Activated CD8-positive, alpha-beta memory T cell treated with anti-CD3 and anti-CD28 coated beads, Interleukin-2, amount 10 ng/mL, durations not matched to agents 7 days and 5 days (primary cell): Measurements from ENCODE around the gene KLK3. TPM values are rescaled to one million over a fixed set of nuclear protein-coding genes. Genes with fewer than 3 reads are reported as not detected.
"Not testable (repeated sequence)": the region's sequence is repeated elsewhere in the genome, so short reads cannot be mapped to it uniquely, and the experiment has no call there.

Experiments
- ATAC-seq: fragments of 150-1000 bp; cut with Tn5 transposase; one replicate; pipeline ENCODE4 v1.10.0; 2021; ENCODE audit warnings: moderate library complexity
- CTCF ChIA-PET: fragments of 350-600 bp; sonication (Branson Sonifier 250); formaldehyde crosslinking; loops from one replicate; lab custom pipeline; 2021; ENCODE audit warnings: antibody characterized with exemption; lab: Charles Lee
- DNase-seq: peaks from one replicate; pipeline ENCODE4 v3.0.0-alpha.2; 2020
- H3K27ac Mint-ChIP-seq: one replicate; pipeline ENCODE4 v1.8.0; 2021; ENCODE audit warnings: mild to moderate bottlenecking, mixed read lengths
- H3K27me3 Mint-ChIP-seq: one replicate; pipeline ENCODE4 v1.8.0; 2021; ENCODE audit warnings: mixed read lengths
- H3K36me3 Mint-ChIP-seq: one replicate; pipeline ENCODE4 v1.8.0; 2021; ENCODE audit warnings: mild to moderate bottlenecking, mixed read lengths
- H3K4me1 Mint-ChIP-seq: one replicate; pipeline ENCODE4 v1.8.0; 2021; ENCODE audit warnings: mixed read lengths
- H3K4me3 Mint-ChIP-seq: one replicate; pipeline ENCODE4 v1.8.0; 2021; ENCODE audit warnings: mild to moderate bottlenecking, moderate library complexity, mixed read lengths
- H3K9me3 Mint-ChIP-seq: one replicate; pipeline ENCODE4 v1.8.0; 2022; ENCODE audit warnings: low read depth, mixed read lengths
- total RNA-seq, 2 experiments: library from RNA; stranded (reverse); gene quantifications; one replicate each; pipeline ENCODE4 v1.2.3, GENCODE V29; 2021

Gene KLK3
- total RNA-seq, 2 experiments from 2014 or later: not detected

DNA sequence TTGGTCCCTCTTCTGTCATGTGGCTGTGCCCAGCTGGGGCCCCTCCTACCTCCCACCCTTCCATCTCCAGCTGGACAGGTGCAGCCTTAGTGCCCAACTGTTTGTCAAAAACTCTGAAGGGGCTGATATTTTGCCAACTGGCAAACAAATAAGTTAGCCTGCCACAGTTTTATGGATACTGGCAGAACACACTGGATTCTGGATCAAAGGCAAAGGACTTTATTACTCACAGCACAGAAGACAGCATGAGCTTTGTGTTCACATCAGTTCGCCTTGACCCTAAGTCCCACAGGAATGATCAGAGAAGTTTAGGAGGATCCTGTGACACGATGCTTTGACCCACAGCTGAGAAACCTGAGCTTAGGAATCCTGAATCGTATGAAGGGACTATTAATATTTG lies 34.9 kb downstream of the KLK3 start:
- H3K27ac Mint-ChIP-seq: no peak overlapping the region
- H3K9me3 Mint-ChIP-seq: no peaks in the 10 kb centered on the region
- CTCF ChIA-PET: no interaction called here
- H3K4me1 Mint-ChIP-seq: no peaks in the 10 kb centered on the region
- H3K36me3 Mint-ChIP-seq: no peaks in the 10 kb centered on the region
- ATAC-seq (no peak), DNase-seq (no peak)
- peaks cover 24% of the 10 kb centered on the region for H3K27me3 Mint-ChIP-seq
- no peak overlapping the region for H3K4me3 Mint-ChIP-seq

DNA sequence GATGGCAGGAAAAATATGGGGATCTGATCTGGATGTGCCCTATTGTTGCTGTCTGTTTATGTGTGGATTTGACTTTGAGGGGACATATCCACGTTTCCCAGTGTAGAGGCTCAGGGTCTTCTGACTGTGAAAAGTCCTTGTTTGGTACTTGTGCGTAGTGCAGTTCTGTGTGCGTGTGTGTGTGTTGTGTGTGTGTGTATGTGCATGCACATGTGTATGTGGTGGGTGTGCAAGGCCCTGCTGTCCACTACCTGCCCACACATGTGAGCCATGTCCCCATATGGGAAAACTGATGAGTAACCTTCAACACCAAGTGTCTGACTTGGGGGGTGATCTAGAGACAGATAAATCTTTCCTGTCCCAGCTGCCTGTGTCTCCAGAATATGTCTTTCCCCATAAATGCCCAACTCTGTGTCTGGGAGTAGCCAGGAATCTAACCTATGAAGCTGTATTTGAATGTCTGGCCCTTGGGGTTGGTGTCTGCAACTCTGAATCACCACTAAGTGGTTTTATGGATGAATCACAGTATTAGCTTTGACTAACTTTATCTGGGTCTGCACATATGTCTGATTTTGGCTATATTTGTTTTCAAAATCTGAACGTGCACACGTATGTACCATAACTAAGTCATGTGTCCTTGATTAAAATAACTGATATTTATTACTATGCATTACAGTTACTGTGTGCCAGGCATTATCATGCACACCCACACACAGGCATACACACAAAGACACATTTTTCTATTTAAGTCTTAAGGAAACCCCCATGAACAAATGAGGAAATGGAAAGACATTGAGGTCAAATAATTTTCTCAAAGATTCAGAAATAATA lies 35.9 kb downstream of the KLK3 start:
- H3K27ac Mint-ChIP-seq: no peak overlapping the region
- CTCF ChIA-PET: interaction anchor here (1.0 kb wide), 1 partner anchor 31 kb away, joined by 3 read pairs; no protein-coding TSS in a partner anchor
- no peaks in the 10 kb centered on the region for H3K36me3 Mint-ChIP-seq
- no peak overlapping the region for H3K4me3 Mint-ChIP-seq
- ATAC-seq (no peak), DNase-seq (no peak)
- peaks cover 2% of the 10 kb centered on the region for H3K9me3 Mint-ChIP-seq
- H3K27me3 Mint-ChIP-seq: peaks cover 21% of the 10 kb centered on the region
- H3K4me1 Mint-ChIP-seq: no peaks in the 10 kb centered on the region

DNA sequence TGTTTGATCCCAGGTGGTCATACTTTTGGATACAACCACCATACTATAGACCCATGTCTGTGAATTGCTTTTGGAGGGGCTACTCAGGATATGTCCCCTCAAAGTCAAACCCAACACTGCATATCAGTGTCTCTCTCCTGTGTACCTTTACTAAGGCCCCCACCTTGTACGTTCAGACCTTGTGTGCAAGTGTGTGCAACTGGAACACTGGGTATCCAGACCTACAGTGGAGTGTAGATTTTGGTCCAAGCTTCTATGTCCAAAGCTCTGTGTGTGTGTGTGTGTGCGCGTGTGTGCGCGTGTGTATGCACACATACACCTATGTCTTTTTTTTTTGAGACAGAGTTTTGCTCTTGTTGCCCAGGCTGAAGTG lies 36.5 kb downstream of the KLK3 start:
- Mint-ChIP-seq H3K4me3 (no peak overlapping the region), H3K27me3 (peaks cover 16% of the 10 kb centered on the region), H3K9me3 (peaks cover 2% of the 10 kb centered on the region), H3K4me1 (no peaks in the 10 kb centered on the region), H3K27ac (no peak overlapping the region), H3K36me3 (no peaks in the 10 kb centered on the region)
- DNase-seq: no peak
- CTCF ChIA-PET: interaction anchor here (1.0 kb wide), 1 partner anchor 31 kb away, joined by 3 read pairs; no protein-coding TSS in a partner anchor
- no peak for ATAC-seq

DNA sequence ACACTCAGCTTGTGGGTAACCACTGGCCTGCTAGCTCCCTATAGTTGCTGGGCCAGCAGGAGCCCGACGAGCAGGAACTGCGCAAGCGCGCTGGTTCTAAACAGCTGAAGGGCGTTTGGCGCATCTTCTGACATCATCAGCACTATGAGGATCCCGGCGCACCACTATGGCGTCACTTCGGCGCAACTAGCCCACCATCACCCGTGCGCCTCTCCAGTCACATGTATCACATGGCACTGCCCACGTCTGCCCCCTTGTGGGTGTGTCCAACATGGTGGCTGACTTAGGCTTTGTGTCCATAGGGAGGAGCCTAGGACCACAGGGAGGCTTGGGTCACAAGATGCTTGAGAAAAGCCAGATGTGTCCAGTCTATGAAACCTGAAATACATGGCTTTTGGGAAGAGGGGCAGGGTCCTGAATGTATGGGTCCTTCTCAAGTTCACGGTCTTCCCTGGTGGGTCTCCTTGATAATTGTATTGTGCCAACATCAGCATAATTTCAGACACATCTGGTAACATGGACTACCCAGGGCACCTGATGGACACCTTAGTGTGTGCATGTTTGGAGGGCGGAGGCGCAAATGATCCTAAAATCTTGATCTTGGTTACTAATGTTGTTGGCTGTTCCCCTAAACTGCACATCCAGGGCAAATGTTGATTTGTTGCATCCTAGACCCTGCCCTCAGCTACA lies 38.5 kb downstream of the KLK3 start:
- CTCF ChIA-PET: no interaction called here
- Mint-ChIP-seq H3K27ac (no peak overlapping the region), H3K36me3 (no peaks in the 10 kb centered on the region), H3K27me3 (peaks cover 12% of the 10 kb centered on the region), H3K9me3 (peaks cover 2% of the 10 kb centered on the region), H3K4me3 (no peak overlapping the region), H3K4me1 (peaks cover 5% of the 10 kb centered on the region)
- ATAC-seq (no peak), DNase-seq (no peak)

DNA sequence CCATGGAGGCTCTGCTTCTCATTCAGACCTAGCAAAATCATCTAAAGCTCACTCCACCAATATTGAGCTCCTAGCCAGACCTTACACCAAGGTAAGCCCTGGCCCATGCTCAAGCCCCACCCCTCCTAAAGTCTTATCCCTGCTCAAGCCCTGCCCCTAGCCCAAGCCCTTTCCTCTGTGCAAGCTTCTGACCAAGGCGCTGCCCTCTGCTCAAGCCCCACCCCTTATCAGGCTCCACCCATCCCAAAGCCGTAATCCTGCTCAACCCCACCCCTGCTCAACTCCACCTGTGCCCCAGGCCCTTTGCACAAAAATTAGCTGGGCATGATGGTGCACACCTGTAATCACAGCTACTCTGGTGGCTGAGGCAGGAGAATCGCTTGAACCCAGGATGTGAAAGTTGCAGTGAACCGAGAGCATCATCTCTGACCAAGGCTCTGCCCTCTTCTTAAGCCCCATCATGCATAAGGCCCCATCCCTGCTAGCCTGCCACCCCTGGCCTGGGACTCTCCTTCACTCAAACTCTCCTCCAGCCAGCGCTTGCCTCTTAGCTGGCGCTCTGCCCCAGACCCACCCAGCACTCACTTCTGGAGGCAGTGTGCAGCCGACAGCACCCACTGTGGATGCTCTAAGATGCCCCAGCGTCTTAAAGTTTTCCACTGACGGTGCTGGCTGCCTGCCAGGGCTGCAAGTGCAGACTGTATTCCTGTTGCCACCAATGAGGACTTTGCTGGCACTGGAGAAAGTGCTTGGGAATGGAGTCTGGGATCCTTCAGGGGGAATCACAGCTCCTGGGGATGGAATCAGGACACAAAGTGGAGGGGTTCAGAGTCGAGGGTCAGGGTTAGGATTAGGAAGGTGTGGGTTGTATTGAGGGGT lies 40.0 kb downstream of the KLK3 start:
- ATAC-seq (no peak), DNase-seq (no peak)
- peaks cover 10% of the 10 kb centered on the region for H3K27me3 Mint-ChIP-seq
- H3K9me3 Mint-ChIP-seq: peaks cover 2% of the 10 kb centered on the region
- CTCF ChIA-PET: interaction anchor here (1.1 kb wide), 1 partner anchor 28 kb away, joined by 3 read pairs; no protein-coding TSS in a partner anchor
- no peak overlapping the region for H3K4me3 Mint-ChIP-seq
- no peaks in the 10 kb centered on the region for H3K36me3 Mint-ChIP-seq
- no peak overlapping the region for H3K27ac Mint-ChIP-seq
- peaks cover 5% of the 10 kb centered on the region for H3K4me1 Mint-ChIP-seq

DNA sequence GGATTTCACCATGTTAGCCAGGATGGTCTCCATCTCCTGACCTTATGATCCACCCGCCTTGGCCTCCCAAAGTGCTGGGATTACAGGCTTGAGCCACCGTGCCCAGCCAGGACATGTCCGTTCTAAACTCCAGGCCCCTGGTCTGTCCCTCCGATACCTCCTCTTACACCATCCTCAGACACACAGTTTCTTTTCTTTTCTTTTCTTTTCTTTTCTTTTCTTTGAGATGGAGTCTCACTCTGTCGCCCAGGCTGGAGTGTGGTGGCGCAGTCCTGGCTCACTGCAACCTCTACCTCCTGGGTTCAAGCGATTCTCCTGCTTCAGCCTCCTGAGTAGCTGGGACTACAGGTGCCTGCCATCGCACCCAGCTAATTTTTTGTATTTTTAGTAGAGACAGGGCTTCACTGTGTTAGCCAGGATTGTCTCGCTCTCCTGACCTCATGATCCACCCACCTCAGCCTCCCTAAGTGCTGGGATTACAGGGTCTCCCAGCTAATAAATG lies 41.4 kb downstream of the KLK3 start:
- H3K9me3 Mint-ChIP-seq, CTCF ChIA-PET, H3K4me3 Mint-ChIP-seq, H3K4me1 Mint-ChIP-seq, ATAC-seq, DNase-seq, H3K27ac Mint-ChIP-seq, H3K36me3 Mint-ChIP-seq: not testable (repeated sequence)
- H3K27me3 Mint-ChIP-seq: peaks cover 10% of the 10 kb centered on the region

DNA sequence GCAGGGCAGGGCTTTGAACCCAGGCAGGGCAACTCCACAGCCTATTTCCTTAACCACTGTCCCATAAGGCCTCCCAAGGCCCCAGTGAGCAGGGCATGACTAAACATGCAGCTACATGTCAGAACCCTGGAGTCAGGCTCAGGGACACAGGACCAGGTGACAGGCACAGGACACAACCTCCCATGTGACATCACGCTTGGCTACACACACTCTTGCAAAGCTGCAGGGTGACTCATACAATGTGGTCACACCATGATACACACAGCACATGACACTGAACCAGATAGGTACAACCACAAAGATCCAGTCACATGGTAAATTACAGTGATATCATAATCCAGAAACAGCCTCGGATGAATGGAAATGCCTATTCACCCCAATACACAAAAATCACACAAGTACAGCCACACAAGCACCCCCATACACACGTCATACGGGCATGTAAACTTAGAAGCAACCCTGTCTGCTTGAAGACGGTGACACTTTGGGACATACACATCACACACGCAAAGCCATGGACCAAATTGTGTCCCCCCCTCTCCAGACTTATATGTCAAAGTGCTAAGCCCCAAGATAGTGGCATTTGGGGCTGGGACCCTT lies 42.0 kb downstream of the KLK3 start:
- Mint-ChIP-seq H3K9me3 (peaks cover 2% of the 10 kb centered on the region), H3K4me3 (no peak overlapping the region), H3K4me1 (peaks cover 5% of the 10 kb centered on the region), H3K36me3 (no peaks in the 10 kb centered on the region), H3K27me3 (peaks cover 10% of the 10 kb centered on the region), H3K27ac (no peak overlapping the region)
- DNase-seq (peak; percentile 55), ATAC-seq (peak; percentile 67)
- CTCF ChIA-PET: no interaction called here

DNA sequence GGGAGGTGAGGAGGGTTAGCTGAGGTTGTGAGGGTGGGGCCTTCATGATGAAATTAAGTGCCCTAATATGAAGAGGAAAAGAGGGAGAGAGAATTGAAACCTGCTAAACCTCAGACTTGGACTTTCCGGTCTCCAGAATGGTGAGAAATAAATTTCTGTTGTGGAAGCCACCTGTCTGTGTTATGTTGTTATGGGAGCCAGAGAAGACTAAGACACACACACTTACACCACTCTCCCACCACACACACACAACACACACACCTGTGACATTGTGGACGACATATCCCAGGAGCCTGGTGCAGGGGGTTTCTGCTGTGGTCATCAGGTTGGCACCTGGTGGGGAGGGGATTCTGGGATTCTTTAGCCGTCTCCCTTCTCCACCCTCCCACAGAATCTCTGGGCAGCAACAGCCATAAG lies 42.5 kb downstream of the KLK3 start:
- DNase-seq: no peak
- Mint-ChIP-seq H3K27ac (no peak overlapping the region), H3K27me3 (peaks cover 10% of the 10 kb centered on the region), H3K36me3 (no peaks in the 10 kb centered on the region), H3K4me3 (no peak overlapping the region), H3K4me1 (peaks cover 5% of the 10 kb centered on the region), H3K9me3 (peaks cover 2% of the 10 kb centered on the region)
- CTCF ChIA-PET: interaction anchor here (2.2 kb wide), 1 partner anchor 25 kb away, joined by 7 read pairs; no protein-coding TSS in a partner anchor
- no peak for ATAC-seq

DNA sequence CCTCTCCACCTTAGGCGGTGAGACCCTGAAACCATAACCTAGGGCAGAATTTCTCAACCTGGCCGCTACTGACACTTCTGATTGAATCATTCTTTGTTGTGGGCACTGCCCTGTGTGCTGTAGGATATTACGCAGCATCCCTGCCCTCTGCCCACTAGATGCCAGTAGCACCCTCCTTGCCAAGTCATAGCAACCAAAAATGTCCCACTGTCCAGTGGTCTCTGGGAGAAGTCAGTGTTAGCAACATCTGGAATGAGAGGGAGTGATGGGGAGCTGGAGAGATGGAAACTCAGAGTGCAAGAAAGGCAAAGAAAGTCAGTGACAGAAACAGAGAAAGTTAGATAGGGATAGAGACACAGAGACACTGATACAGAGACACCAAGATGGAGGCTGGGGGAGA lies 42.9 kb downstream of the KLK3 start:
- Mint-ChIP-seq H3K9me3 (peaks cover 2% of the 10 kb centered on the region), H3K27ac (no peak overlapping the region), H3K27me3 (peaks cover 10% of the 10 kb centered on the region), H3K4me1 (peaks cover 5% of the 10 kb centered on the region), H3K36me3 (no peaks in the 10 kb centered on the region), H3K4me3 (no peak overlapping the region)
- ATAC-seq (no peak), DNase-seq (no peak)
- CTCF ChIA-PET: interaction anchor here (2.2 kb wide), 1 partner anchor 24 kb away, joined by 7 read pairs; no protein-coding TSS in a partner anchor

DNA sequence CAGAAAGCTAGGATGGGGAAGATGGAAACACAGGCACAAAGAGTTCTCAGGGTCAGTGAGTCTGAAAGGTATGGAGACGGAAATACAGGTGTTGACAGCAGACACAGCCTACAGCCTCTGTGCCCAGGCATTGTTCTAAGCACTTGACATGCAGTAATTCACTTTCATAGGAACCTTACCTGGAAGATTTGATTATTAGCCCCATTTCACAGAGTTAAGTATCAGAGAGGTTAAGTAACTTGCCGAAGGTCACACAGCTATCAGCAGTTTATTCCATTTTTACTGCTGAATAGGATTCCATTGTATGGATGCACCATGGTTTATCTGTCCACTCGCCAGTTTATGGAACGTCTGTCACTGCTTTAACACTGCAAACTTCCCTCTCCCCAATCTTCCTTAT lies 43.3 kb downstream of the KLK3 start:
- no peak overlapping the region for H3K27ac Mint-ChIP-seq
- H3K4me3 Mint-ChIP-seq: no peak overlapping the region
- CTCF ChIA-PET: interaction anchor here (2.2 kb wide), 1 partner anchor 24 kb away, joined by 7 read pairs; no protein-coding TSS in a partner anchor
- peaks cover 5% of the 10 kb centered on the region for H3K4me1 Mint-ChIP-seq
- peaks cover 2% of the 10 kb centered on the region for H3K9me3 Mint-ChIP-seq
- ATAC-seq (no peak), DNase-seq (no peak)
- peaks cover 10% of the 10 kb centered on the region for H3K27me3 Mint-ChIP-seq
- no peaks in the 10 kb centered on the region for H3K36me3 Mint-ChIP-seq

DNA sequence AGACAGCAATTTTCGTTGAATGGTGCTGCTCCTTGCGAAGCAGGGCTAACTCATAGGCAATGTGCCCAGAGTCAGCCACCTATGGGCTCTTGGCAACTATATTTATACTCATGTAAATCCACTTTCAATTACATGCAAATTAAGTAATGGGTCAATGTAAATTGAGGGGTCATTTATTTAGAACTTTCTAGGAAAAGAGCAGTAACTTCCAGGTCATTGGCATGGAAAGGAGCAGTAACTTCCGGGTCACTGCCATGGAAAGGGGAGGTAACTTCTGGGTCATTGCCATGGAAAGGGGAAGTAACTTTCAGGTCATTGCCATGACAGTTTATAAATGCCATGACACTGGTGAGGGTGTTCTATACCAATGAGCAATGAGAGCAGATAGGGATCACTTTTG lies 44.9 kb downstream of the KLK3 start:
- CTCF ChIA-PET: interaction anchor here (0.7 to 2.2 kb wide), 3 partner anchors 13 to 36 kb away, joined by 3 to 7 read pairs (median 3); no protein-coding TSS in a partner anchor
- H3K27ac Mint-ChIP-seq: no peak overlapping the region
- no peak overlapping the region for H3K4me3 Mint-ChIP-seq
- H3K9me3 Mint-ChIP-seq: peaks cover 2% of the 10 kb centered on the region
- no peaks in the 10 kb centered on the region for H3K36me3 Mint-ChIP-seq
- DNase-seq (no peak), ATAC-seq (no peak)
- H3K27me3 Mint-ChIP-seq: peaks cover 10% of the 10 kb centered on the region
- peaks cover 5% of the 10 kb centered on the region for H3K4me1 Mint-ChIP-seq

DNA sequence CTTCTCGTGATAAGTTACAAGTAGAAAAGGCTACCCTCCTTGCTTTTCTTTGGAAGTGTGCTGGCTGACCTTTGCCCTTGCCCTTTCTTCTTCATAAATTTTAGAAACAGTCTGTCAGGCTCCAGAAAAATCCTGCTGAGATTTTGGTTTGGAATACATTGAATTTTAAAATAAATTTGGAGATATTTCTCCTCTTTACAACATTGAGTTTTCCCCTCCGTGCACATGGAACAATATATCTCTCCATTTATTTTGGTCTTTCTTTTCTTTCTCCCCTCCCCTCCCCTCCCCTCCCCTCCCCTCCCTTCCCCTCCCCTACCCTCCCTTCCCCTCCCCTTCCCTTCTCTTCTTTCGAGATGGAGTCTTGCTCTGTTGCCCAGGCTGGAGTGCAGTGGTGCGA lies 47.9 kb downstream of the KLK3 start:
- DNase-seq: no peak
- Mint-ChIP-seq H3K36me3 (no peaks in the 10 kb centered on the region), H3K4me3 (no peak overlapping the region), H3K4me1 (no peaks in the 10 kb centered on the region), H3K9me3 (no peaks in the 10 kb centered on the region), H3K27me3 (peaks cover 16% of the 10 kb centered on the region), H3K27ac (no peak overlapping the region)
- CTCF ChIA-PET: no interaction called here
- ATAC-seq: no peak
